Adrenal gland (tissue), 12 donors: ENCODE data around the gene FNDC3B. TPM values are rescaled to one million over a fixed set of nuclear protein-coding genes. Genes with fewer than 3 reads are reported as not detected.

Experiments used
- DNase-seq, 7 donors: peaks; one replicate each; pipeline ENCODE4 v3.0.0-alpha.2; 2019 to 2020
- H3K27ac ChIP-seq, 5 donors: fragments of 200-600 bp; sonication (generic) in 4 of 5; 1 replicate in 3 of 5; 2 replicates in 2 of 5; pipeline versions ENCODE4 v1.5.1 to v1.8.0; 2016 to 2020; ENCODE audit warnings: mild to moderate bottlenecking in 1 of 5
- H3K27me3 ChIP-seq: fragments of 200-600 bp; 2 replicates; pipeline ENCODE4 v1.8.0; 2021
- H3K36me3 ChIP-seq, 2 donors: fragments of 200-600 bp; replicated peaks in 1 of 2; 1 replicate in 1 of 2; 2 replicates in 1 of 2; pipeline versions ENCODE4 v1.5.1 to v1.8.0; 2018 to 2022
- H3K4me1 ChIP-seq, 2 donors: fragments of 200-600 bp; replicated peaks in 1 of 2; 1 replicate in 1 of 2; 2 replicates in 1 of 2; pipeline versions ENCODE4 v1.5.1 to v1.8.0; 2018 to 2021
- H3K4me3 ChIP-seq, 4 donors: fragments of 200-600 bp; sonication (generic) in 3 of 4; one replicate each; pipeline ENCODE4 v1.5.1; 2016 to 2018
- H3K9me3 ChIP-seq, 3 donors: fragments of 200-600 bp; sonication (generic) in 1 of 3; replicated peaks in 1 of 3; 1 replicate in 2 of 3; 2 replicates in 1 of 3; pipeline versions ENCODE4 v1.5.1 to v1.8.0; 2016 to 2021
- CTCF ChIP-seq, 6 experiments: fragments of 450-650 bp in 4 of 6; fragments of 200-600 bp in 2 of 6; sonication (generic) in 1 of 6; IDR thresholded peaks; 1 replicate in 5 of 6; 2 replicates in 1 of 6; pipeline versions ENCODE4 v1.5.1 to v1.8.0; 2016 to 2021; ENCODE audit warnings: antibody characterized with exemption in 6 of 6, mild to moderate bottlenecking in 2 of 6, moderate library complexity in 1 of 6
- POLR2A ChIP-seq, 2 donors: fragments of 450-650 bp; IDR thresholded peaks; one replicate each; pipeline ENCODE4 v1.6.1; 2017; ENCODE audit warnings: antibody characterized with exemption in 2 of 2, mild to moderate bottlenecking in 2 of 2, moderate library complexity in 1 of 2
- WGBS, 4 donors: extraction: QIAGEN DNeasy Blood & Tissue Kit in 2 of 4; methylation state at CpG; one replicate each; pipeline versions ENCODE4 v1.1.5 to v1.1.7; 2013 to 2017; 5-methylcytosine and 5-hydroxymethylcytosine counted together
- intact Hi-C, 2 donors: fragments of 100-400 bp; cut with DNase I; formaldehyde crosslinking; loops; one replicate each; pipeline versions ENCODE4 v1.14.1 to v1.15.0; 2022 to 2023
- polyA plus RNA-seq, 3 donors: library from polyadenylated mRNA; stranded (reverse); fragments of 200-250 nt in 2 of 3; fragments of 350-450 nt in 1 of 3; fragmentation: Illumina TruSeq in 1 of 3; extraction: RNeasy Lipid Tissue Mini Kit (QIAGEN cat#74804) in 1 of 3; gene quantifications; one replicate each; pipeline ENCODE4 v1.2.3, GENCODE V29; 2013 to 2014
- total RNA-seq, 9 donors: library from RNA; depleted of rRNA in 4 of 9; stranded (reverse); fragments of >200 nt in 4 of 9; fragments of 120-200 nt in 1 of 9; fragmentation: NEBNext Ultra II Directional in 1 of 9; extraction: Animal tissue kit (Norgen Biotek cat#: 25700) in 1 of 9; gene quantifications; one replicate each; pipeline versions ENCODE4 v1.1.0 to v1.2.4, GENCODE V29; 2013 to 2023
- donor health status: healthy with polysubstance abuse.
- donor health status: Bipolar disorder and iron deficiency.
- donor health status: DM: yes; HTN: yes; CAD: no.
- donor health status: DM: no; HTN: no; CAD: no.
- donor health status: DM: no; HTN: no; CAD: no.
- donor health status: DM: yes; HTN: yes; CAD: no.

Gene FNDC3B
- total and polyA plus RNA-seq, 12 donors: 9.9 to 228 (median 105) TPM

GRCh38 chr3:172002512-172003078 lies 36.8 kb upstream of the FNDC3B start:
- no peak for DNase-seq
- 69 to 76% (median 74%) methylated on average over 4 of the region's 4 CpGs for WGBS, 4 donors
- intact Hi-C loops: no loop called here

GRCh38 chr3:172003146-172003545 lies 36.2 kb upstream of the FNDC3B start:
- DNase-seq: no peak
- no peak overlapping the region for H3K27ac ChIP-seq
- H3K36me3 ChIP-seq: no peaks in the 10 kb centered on the region
- no peaks in the 10 kb centered on the region for H3K4me1 ChIP-seq
- WGBS, 4 donors: 79 to 85% (median 83%) methylated on average over 6 of the region's 6 CpGs
- intact Hi-C loops: no loop called here
- peaks cover 0 to 4% (median 0%) of the 10 kb centered on the region in 3 donors for H3K9me3 ChIP-seq
- no peak overlapping the region for H3K4me3 ChIP-seq
- no peaks in the 10 kb centered on the region for H3K27me3 ChIP-seq
- no peak for TF ChIP-seq POLR2A (IDR thresholded peaks at IDR 0.05)
- TF ChIP-seq CTCF (IDR thresholded peaks at IDR 0.05): no peak

More at GRCh38 chr3:172002512-172003078, 36.8 kb upstream of the FNDC3B start:
- H3K4me1 ChIP-seq: no peaks in the 10 kb centered on the region
- no peaks in the 10 kb centered on the region for H3K27me3 ChIP-seq
- no peak for TF ChIP-seq CTCF (IDR thresholded peaks at IDR 0.05)
- no peak for TF ChIP-seq POLR2A (IDR thresholded peaks at IDR 0.05)
- no peak overlapping the region for H3K27ac ChIP-seq
- no peaks in the 10 kb centered on the region for H3K36me3 ChIP-seq
- peaks cover 0 to 4% (median 0%) of the 10 kb centered on the region in 3 donors for H3K9me3 ChIP-seq
- no peak overlapping the region for H3K4me3 ChIP-seq

- H3K27me3 ChIP-seq: no peaks in the 10 kb centered on the region
- peaks cover 0 to 4% (median 0%) of the 10 kb centered on the region in 3 donors for H3K9me3 ChIP-seq
- H3K4me1 ChIP-seq: no peaks in the 10 kb centered on the region
- H3K27ac ChIP-seq: no peak overlapping the region
- no peaks in the 10 kb centered on the region for H3K36me3 ChIP-seq
- DNase-seq: no peak
- intact Hi-C loops: no loop called here
- TF ChIP-seq CTCF (IDR thresholded peaks at IDR 0.05) (no peak), POLR2A (IDR thresholded peaks at IDR 0.05) (no peak)
- no peak overlapping the region for H3K4me3 ChIP-seq
Observed at GRCh38 chr3:172007065-172007370, 32.4 kb upstream of the FNDC3B start.

- no peaks in the 10 kb centered on the region for H3K36me3 ChIP-seq
- no peaks in the 10 kb centered on the region for H3K27me3 ChIP-seq
- H3K4me3 ChIP-seq: no peak overlapping the region
- 79 to 92% (median 83%) methylated on average over 3 of the region's 3 CpGs for WGBS, 4 donors
- intact Hi-C loops: no loop called here
- no peaks in the 10 kb centered on the region for H3K4me1 ChIP-seq
- no peak overlapping the region for H3K27ac ChIP-seq
- no peak for DNase-seq
- no peaks in the 10 kb centered on the region for H3K9me3 ChIP-seq
- no peak for TF ChIP-seq POLR2A (IDR thresholded peaks at IDR 0.05)
- no peak for TF ChIP-seq CTCF (IDR thresholded peaks at IDR 0.05)
Observed at GRCh38 chr3:172009803-172010202, 29.6 kb upstream of the FNDC3B start.
